Smooth muscle cell (in vitro differentiated cells): ENCODE data around the gene TLX1. TPM values are rescaled to one million over a fixed set of nuclear protein-coding genes. Genes with fewer than 3 reads are reported as not detected.

Experiments used
- DNase-seq: peaks from one replicate; lab custom pipeline; 2025; ENCODE audit not compliant: unreplicated experiment; lab: John Stamatoyannopoulos, UW
- H2AFZ ChIP-seq: fragments of 200-600 bp; sonication (generic); 2 replicates; pipeline ENCODE4 v1.6.0; 2016; ENCODE audit warnings: antibody characterized with exemption, low read depth, mild to moderate bottlenecking
- H3F3A ChIP-seq: fragments of 200-600 bp; sonication (generic); 2 replicates; pipeline ENCODE4 v1.6.0; 2017; ENCODE audit warnings: antibody characterized with exemption, low read depth
- H3K27ac ChIP-seq: fragments of 200-600 bp; sonication (generic); 2 replicates; pipeline ENCODE4 v1.5.1; 2016; ENCODE audit warnings: low read depth, mild to moderate bottlenecking
- H3K27me3 ChIP-seq: fragments of 200-600 bp; sonication (generic); 2 replicates; pipeline ENCODE4 v1.6.1; 2016; ENCODE audit warnings: low read depth, mild to moderate bottlenecking
- H3K36me3 ChIP-seq: fragments of 200-600 bp; sonication (generic); 2 replicates; pipeline ENCODE4 v1.5.1; 2016; ENCODE audit warnings: low read depth
- H3K4me1 ChIP-seq: fragments of 200-600 bp; sonication (generic); 2 replicates; pipeline ENCODE4 v1.5.1; 2016; ENCODE audit warnings: low read depth
- H3K4me2 ChIP-seq: fragments of 200-600 bp; sonication (generic); 2 replicates; pipeline ENCODE4 v1.6.0; 2016; ENCODE audit warnings: mild to moderate bottlenecking
- H3K4me3 ChIP-seq: fragments of 200-600 bp; sonication (generic); 2 replicates; pipeline ENCODE4 v1.5.1; 2016; ENCODE audit warnings: mild to moderate bottlenecking
- H3K79me2 ChIP-seq: fragments of 200-600 bp; sonication (generic); 2 replicates; pipeline ENCODE4 v1.6.0; 2016; ENCODE audit warnings: low read depth, mild to moderate bottlenecking
- H3K9ac ChIP-seq: fragments of 200-600 bp; sonication (generic); 2 replicates; pipeline ENCODE4 v1.6.0; 2016; ENCODE audit warnings: low read depth
- H3K9me3 ChIP-seq: fragments of 200-600 bp; sonication (generic); replicated peaks from 2 replicates; pipeline ENCODE4 v1.5.1; 2016; ENCODE audit warnings: low read depth
- H4K20me1 ChIP-seq: fragments of 200-600 bp; sonication (generic); 2 replicates; pipeline ENCODE4 v1.6.0; 2016; ENCODE audit warnings: low read depth
- CTCF ChIP-seq: fragments of 200-600 bp; sonication (generic); IDR thresholded peaks from 2 replicates; pipeline ENCODE4 v1.5.1; 2017; ENCODE audit warnings: borderline replicate concordance, mild to moderate bottlenecking, antibody characterized with exemption; ENCODE audit not compliant: insufficient read depth, poor library complexity, severe bottlenecking
- WGBS: methylation state at CpG from one replicate; pipeline ENCODE4 v1.1.7; 2016; ENCODE audit warnings: low lambda C conversion rate; 5-methylcytosine and 5-hydroxymethylcytosine counted together
- polyA plus RNA-seq: library from polyadenylated mRNA; unstranded; fragments of >200 nt; fragmentation: Nextera tagmentation; extraction: Ambion mirVana; gene quantifications from 2 replicates; pipeline ENCODE4 v1.2.1, GENCODE V29; 2016
- total RNA-seq: library from RNA; depleted of rRNA; stranded (reverse); fragments of >200 nt; gene quantifications from 2 replicates; pipeline ENCODE4 v1.2.3, GENCODE V29; 2014

TLX1 gene
- total and polyA plus RNA-seq, 2 experiments from 2014 or later: not detected

DNA sequence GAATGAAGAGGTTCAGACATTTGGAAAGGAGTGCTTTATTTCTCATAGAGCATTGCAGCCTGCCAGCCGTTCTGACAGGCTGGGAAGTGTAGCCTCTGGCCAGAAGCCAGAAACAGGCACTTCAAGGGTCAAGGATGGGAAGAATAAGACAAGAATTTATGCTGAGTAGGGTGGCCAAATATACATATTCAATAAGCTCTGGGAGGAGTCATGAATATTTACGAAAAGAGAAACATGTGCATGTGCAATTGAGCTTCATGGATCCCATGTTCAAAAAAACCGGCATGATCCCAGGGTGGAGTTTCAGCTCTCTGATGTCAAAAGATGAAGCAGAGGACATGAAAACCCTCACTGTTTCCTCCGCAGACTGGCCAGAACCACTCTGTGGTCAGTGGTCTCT lies 32.9 kb downstream of the TLX1 start:
- DNase-seq: no peak
- Histone ChIP-seq H3K9ac (no peak overlapping the region), H3K27me3 (peaks cover 76% of the 10 kb centered on the region), H3K4me2 (no peak overlapping the region), H3K9me3 (no peaks in the 10 kb centered on the region), H2AFZ (no peak overlapping the region), H3K36me3 (no peaks in the 10 kb centered on the region), H3K4me1 (no peaks in the 10 kb centered on the region), H3K79me2 (no peaks in the 10 kb centered on the region), H4K20me1 (no peaks in the 10 kb centered on the region), H3K27ac (no peak overlapping the region), H3K4me3 (no peak overlapping the region), H3F3A (no peaks in the 10 kb centered on the region)
- TF ChIP-seq CTCF: no peak
- 78% methylated on average over 4 of the region's 4 CpGs for WGBS

- Histone ChIP-seq H3K4me2 (no peak overlapping the region), H4K20me1 (no peaks in the 10 kb centered on the region), H3K36me3 (no peaks in the 10 kb centered on the region), H2AFZ (no peak overlapping the region), H3K27ac (no peak overlapping the region), H3K27me3 (peaks cover 81% of the 10 kb centered on the region), H3K79me2 (no peaks in the 10 kb centered on the region), H3K4me1 (no peaks in the 10 kb centered on the region), H3K9ac (no peak overlapping the region), H3F3A (no peaks in the 10 kb centered on the region), H3K9me3 (no peaks in the 10 kb centered on the region), H3K4me3 (no peak overlapping the region)
- TF ChIP-seq CTCF: no peak
- DNase-seq: no peak
- 92% methylated on average over 3 of the region's 3 CpGs for WGBS
Measured at GRCh38 chr10:101165736-101166135, 34.6 kb downstream of the TLX1 start.

GRCh38 chr10:101166430-101166829 lies 35.3 kb downstream of the TLX1 start:
- no peak overlapping the region for H2AFZ ChIP-seq
- H3F3A ChIP-seq: no peaks in the 10 kb centered on the region
- H3K9me3 ChIP-seq: no peaks in the 10 kb centered on the region
- H3K4me2 ChIP-seq: no peak overlapping the region
- peaks cover 80% of the 10 kb centered on the region for H3K27me3 ChIP-seq
- no peaks in the 10 kb centered on the region for H4K20me1 ChIP-seq
- H3K4me3 ChIP-seq: no peak overlapping the region
- H3K79me2 ChIP-seq: no peaks in the 10 kb centered on the region
- 97% methylated on average over 2 of the region's 2 CpGs for WGBS
- no peak for TF ChIP-seq CTCF
- H3K9ac ChIP-seq: no peak overlapping the region
- no peaks in the 10 kb centered on the region for H3K4me1 ChIP-seq
- no peak overlapping the region for H3K27ac ChIP-seq
- no peak for DNase-seq
- no peaks in the 10 kb centered on the region for H3K36me3 ChIP-seq

DNA sequence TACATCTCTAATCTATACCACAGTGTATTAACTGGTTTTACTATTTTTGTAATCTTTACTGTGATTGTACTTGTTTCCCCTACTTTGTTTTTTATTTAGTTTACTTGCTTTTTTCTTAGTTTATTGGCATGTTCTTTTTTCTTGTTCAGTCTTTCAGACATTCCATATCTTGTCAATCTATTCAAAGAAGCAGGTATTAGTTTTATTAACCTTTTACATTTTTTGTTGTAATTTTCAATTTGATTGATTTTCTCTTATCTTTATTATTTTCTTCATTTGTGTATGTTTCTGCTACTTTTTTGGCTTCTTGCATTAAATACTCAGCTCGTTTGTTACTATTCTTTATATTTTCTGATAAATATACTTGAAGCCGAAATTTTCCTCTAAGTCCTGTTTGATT lies 41.6 kb downstream of the TLX1 start:
- no peak overlapping the region for H3K4me3 ChIP-seq
- H3K4me1 ChIP-seq: no peaks in the 10 kb centered on the region
- TF ChIP-seq CTCF: no peak
- no peak overlapping the region for H2AFZ ChIP-seq
- H3K4me2 ChIP-seq: no peak overlapping the region
- 84% methylated on average over 2 of the region's 2 CpGs for WGBS
- no peak overlapping the region for H3K9ac ChIP-seq
- no peaks in the 10 kb centered on the region for H3K79me2 ChIP-seq
- no peak overlapping the region for H3K27ac ChIP-seq
- no peaks in the 10 kb centered on the region for H3F3A ChIP-seq
- peaks cover 25% of the 10 kb centered on the region for H3K27me3 ChIP-seq
- no peaks in the 10 kb centered on the region for H4K20me1 ChIP-seq
- H3K9me3 ChIP-seq: peaks cover 3% of the 10 kb centered on the region
- DNase-seq: no peak
- H3K36me3 ChIP-seq: no peaks in the 10 kb centered on the region
